ENCODE data around the gene PCSK6.
A peak's percentile ranks its signal among the peaks of the same experiment; 100 is the strongest.

The PCSK6 gene

DNA sequence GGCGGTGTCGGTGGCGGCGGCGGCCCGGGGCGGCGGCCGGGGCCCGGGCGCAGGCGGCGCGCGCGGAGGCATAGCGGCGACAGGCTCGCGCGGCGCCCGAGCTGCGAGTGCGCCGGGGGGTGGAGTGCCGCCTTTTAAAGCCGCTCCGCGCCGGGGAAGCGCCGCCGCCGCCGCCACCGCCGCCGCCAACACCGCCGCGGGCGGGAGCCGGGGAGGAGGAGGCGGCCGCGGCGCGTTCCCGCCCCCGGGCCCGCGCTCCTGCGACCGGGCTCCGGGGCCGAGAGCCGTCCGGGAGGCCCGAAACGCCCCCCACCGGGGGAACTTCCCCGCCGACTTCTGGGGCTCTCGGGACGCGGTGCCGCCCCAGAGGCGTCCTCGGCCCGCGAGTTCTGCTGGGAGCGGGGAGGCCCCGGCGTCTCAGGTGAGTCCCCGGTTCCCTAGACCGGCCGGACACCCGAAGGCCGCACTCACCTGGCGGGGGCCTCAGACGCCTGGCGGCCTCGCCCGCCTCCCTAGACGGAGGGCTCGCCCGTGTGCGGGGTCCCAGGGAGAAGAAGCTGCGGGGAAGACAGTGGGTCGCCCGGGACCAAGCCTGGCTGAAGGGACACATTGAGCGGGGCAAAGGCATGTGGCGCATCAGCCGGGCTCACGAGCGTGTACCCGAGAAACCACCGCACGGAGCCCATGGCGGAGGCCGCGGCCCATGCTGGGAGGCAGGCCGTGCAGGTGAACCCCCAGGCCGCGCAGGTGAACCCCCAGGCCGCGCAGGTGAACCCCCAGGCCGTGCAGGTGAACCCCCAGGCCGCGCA is at the start of gene PCSK6:
PCSK6 (minus strand) TSS at position 109 of the 809 bp plus-strand sequence; CDS start at position 72, 37 bp downstream.
- no peak for DNase-seq (ENCODE audit: low read depth, low spot score)

DNA sequence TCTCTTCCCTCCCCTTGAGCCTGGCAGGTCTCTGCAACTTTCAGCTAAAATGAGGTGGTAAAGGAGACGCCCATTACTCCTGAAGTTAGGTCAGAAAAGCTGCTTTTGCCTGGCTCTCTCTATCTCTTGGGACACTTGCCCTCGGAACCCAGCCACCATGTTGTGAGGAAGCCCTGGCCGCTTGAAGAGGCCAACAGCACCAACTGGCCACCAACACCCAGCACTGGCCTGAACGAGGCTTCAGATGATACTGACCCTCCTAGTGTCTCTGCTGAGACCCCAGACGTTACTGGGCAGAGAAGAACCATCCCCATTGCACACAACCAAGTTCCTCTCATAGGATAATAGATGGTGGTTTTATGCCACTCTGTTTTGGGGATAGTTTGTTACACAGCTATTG is 49.5 kb upstream of the PCSK6 start:
- DNase-seq (ENCODE audit: low read depth, low spot score) = no peak

- no peak for DNase-seq (ENCODE audit: low read depth, low spot score)
Observed at GRCh38 chr15:101538177-101538576, 48.7 kb upstream of the PCSK6 start.

DNA sequence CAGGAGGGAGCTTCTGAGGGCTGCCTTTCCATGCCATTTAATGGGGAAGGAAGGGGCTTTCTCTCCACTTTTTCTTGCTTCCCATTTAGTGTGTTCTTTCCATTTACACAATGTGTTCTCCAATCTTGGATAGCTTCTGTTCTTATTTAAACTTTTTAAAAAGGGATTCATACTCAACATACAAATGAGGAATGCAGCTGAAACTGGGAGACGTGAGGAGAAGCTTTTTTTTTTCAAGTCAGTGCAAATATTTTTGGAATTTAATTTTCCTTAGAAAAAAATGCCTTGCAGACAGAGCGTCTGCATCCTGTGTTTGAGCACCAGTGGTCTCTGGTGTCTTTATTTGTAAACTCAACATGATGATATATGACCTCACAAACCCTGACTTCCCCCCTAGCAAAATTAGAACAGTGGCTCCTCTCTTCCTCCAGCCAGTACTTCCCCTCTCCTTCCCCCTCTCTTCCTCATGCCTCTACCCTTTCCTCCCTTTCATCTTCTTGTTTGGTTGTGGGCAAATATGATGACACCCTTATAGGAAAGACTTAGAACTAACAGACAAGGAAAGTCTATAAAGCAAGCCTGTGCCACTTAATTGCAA is 48.1 kb upstream of the PCSK6 start:
- no peak for DNase-seq (ENCODE audit: low read depth, low spot score)

DNA sequence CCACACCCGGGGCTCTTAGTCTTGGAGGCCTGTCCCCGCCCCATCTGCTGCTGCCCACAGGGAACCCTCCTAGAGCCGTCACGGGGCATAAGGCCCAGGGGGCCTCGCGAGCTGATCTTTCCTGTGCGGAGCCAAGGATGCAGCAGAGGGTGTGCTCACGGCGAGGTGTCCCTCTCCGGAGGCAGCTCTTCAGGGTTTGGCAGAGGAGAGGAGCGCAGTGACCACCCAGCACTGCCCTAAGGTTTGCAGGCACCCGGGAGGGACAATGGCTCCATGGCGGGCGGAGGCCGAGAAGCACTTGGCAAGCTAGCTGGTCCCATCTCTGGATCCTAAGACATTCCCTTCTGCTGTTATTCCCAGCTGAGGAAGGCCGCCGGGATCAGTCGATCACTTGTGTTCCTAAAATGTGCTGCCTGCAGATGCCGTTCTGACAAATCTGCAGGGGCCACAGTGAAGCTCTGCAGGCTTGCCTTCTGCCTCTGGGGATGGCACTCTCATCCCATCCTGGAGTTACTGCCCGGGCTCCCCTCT is 47.4 kb upstream of the PCSK6 start:
- DNase-seq (ENCODE audit: low read depth, low spot score) = no peak

GRCh38 chr15:101536166-101536874 is 46.8 kb upstream of the PCSK6 start:
- DNase-seq (ENCODE audit: low read depth, low spot score) = no peak

DNA sequence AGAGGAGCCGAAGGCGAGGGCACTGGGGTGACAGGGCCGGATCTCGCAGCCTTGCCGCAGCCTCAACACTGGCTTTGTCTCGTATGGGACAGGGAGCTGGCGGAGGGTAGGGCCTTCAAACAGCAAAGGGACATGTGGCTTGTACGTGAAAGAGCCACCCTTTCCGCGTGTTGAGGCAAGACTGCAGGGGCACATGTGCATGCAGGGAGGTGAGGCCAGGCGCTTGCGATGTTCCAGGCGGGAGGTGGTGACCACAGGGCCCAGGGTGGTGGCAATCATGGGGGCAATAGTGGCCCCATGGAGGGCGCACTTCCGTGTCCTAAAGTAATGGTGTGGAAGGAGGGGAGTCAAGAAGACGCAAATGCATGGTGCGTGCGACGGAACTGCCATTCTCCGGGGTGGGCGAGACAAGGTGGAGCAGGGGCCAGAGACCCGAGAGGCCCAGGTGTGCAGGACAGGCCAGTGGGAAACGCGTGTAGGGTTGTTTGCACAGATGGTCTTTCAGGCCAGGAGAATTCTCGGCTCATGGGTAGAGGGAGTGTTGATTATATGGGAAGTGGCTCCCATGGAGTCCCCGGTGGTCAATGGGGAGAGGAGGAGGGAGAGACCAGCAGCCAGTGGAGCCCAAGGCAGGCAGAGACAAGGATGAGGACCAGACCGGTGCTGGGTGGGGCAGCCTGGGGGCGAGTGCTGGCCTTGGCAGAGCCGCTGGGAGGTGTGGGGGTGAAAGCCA is 45.8 kb upstream of the PCSK6 start:
- DNase-seq (ENCODE audit: low read depth, low spot score) = no peak

GRCh38 chr15:101534376-101534970 is 45.0 kb upstream of the PCSK6 start:
- no peak for DNase-seq (ENCODE audit: low read depth, low spot score)

DNA sequence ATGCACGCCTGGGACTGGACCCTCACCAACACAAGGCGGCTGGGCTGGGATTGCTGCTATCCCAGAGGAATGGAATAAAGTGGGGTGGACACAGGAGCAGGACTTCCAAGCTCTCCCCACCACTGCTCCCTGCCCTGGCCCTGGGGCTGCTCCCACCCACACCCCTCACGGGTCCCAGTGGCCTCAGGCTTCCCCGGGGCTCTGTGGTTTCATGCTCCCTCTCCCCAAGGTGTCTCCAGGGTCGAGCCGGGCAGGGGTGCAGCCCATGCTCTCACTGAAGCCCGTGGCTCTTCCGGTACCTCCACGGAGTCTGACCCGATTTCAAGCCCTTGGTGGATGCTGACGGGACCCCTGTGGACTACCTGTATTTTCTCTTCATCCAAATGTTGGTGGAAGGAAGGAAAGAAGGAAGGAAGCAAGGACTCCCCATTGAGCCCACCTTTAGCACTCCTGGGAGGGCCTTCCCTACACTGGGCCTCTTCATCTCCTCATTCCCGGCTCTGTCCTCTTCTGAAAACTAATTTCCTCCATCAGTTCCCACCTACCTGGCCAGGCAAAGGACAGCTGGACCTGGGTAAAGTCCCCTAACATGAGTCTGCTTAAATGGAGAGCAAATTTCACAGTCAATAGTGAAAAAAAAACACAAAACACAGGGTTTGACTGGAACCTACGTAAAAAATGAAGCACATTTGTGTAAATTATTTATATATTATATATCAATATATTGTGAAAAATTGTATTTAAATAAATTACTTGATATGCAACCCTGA is 44.0 kb upstream of the PCSK6 start:
- no peak for DNase-seq (ENCODE audit: low read depth, low spot score)

DNA sequence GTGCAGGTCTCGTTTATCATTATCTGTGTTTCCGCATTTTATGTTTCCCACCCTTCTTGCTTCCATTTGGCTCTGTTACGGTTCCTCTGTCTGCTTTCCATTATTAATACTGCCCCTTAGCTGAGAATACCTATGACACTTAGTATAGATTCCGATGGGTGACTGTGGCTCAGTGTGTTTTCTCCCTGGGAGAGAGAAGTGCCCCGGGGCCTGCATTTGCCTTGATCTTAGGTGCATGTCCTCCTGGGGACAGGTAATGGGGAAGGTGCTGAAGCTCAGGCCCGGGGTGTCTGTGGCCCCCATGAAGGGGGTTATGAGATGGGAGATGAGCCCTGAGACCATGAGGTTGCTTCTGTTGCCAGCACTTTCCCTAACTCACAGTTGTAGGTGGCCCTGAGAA is 43.4 kb upstream of the PCSK6 start:
- DNase-seq (ENCODE audit: low read depth, low spot score) = no peak

DNA sequence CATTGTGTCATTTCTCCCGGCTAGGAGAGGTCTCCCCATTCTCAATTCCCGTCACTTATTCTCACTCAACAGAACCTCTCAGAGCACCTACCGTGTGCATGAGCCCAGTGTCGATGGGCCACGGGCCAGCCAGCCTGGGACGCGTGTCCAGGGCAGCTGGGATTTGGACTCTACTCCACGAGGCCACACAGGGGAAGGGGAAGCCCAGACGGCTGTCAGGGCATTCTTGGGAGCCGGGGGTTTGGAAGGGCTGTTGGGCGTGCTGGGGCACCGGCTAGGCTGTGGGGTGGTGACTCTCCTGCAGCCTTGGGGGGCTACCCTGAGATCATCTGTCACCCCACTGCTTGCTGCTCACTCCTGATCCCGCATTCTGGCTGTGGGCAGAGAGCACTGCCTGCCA is 41.7 kb upstream of the PCSK6 start:
- DNase-seq (ENCODE audit: low read depth, low spot score) = no peak

GRCh38 chr15:101530224-101530958 is 40.9 kb upstream of the PCSK6 start:
- DNase-seq (ENCODE audit: low read depth, low spot score) = peak; percentile 47

DNA sequence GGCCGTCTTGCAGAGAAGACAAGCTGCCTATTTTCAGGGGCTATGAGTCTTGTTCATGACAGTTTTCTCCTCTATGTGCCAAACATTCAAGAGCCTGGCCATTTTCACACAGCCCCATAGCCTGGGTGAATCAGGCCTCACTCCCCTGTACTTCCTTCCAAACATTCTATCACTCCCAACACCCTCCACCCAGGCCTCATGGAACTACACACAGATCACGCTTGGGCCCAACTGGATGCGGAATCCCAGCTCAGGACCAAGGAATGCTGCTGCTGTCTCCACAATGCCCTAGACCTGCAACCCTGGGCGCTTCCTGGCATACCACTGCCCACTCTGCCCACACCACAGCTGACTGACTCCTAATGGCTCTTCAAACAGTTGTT is 39.4 kb upstream of the PCSK6 start:
- DNase-seq (ENCODE audit: low read depth, low spot score) = no peak

GRCh38 chr15:101528108-101528916 is 38.8 kb upstream of the PCSK6 start:
- no peak for DNase-seq (ENCODE audit: low read depth, low spot score)

DNA sequence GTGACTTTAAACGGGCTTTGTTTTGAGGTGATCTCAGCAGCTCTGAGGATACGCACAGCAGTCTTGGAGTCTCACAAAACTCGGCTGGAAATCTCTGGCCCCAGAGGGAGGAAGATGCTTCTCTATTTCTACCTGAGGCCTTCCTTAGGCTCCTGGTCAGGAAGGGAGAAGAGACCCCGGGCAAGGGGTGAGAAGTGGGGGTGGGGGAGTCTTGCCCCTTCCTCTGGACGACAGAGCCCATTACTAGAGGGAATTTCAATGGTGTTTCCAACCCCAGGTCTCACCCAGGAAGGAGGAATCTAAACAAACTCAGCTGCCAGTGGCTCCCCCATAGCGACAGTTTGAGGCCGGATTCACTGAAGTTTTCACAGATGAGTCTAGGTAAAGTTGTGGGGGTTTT is 37.4 kb upstream of the PCSK6 start:
- DNase-seq (ENCODE audit: low read depth, low spot score) = no peak

GRCh38 chr15:101526442-101526841 is 36.9 kb upstream of the PCSK6 start:
- DNase-seq (ENCODE audit: low read depth, low spot score) = peak; percentile 37

GRCh38 chr15:101526021-101526420 is 36.5 kb upstream of the PCSK6 start:
- DNase-seq (ENCODE audit: low read depth, low spot score) = no peak

DNA sequence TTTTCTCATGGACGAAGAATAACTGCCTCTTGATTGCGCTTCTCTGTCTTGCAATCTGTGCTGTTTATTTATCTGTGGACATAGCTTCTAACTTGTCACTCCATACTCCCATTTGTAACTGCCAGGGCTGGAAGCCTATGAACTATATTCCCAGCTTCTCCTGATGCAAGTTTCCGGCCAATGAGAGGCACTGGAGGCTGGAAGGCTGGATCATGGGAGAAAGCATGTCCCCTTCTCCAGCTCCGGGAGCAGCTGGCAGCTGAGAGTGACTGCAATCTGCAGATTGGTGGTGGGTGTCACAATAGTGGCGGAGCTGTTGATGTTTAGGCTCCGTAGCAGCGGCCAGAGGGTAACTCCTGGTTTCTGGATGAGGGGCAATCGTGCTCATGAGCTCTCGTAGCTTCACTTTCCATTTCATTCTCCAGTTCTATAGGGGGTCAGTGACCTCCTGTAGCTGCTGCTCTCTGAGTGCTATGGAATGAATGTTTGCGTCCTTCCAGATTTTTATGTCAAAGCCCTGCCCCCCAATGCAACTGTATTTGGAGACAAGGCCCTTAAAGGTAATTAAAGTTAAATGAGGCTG is 35.7 kb upstream of the PCSK6 start:
- DNase-seq (ENCODE audit: low read depth, low spot score) = no peak

- DNase-seq (ENCODE audit: low read depth, low spot score) = no peak
Observed at GRCh38 chr15:101523560-101523940, 34.0 kb upstream of the PCSK6 start.
